Left renal cortex interstitium (tissue), 4 donors: ENCODE measurements around the gene NINL. TPM values are rescaled to one million over a fixed set of nuclear protein-coding genes. Genes with fewer than 3 reads are reported as not detected.

Experiments
- DNase-seq, 4 donors: peaks; one replicate each; pipeline ENCODE4 v3.0.0-alpha.2; 2013; ENCODE audit warnings: low read depth in 4 of 4, low spot score in 2 of 4, missing footprints in 1 of 4
- polyA plus RNA-seq, 4 donors: library from polyadenylated mRNA; unstranded; fragments of 120-200 nt; gene quantifications; one replicate each; pipeline ENCODE4 v1.2.1, GENCODE V29; 2013; ENCODE audit not compliant: insufficient read length in 4 of 4

Gene NINL
- polyA plus RNA-seq, 4 donors: 32.4 to 65.0 (median 45.4) TPM

GRCh38 chr20:25444556-25444955 lies 140.8 kb downstream of the NINL start:
- DNase-seq: no peak

GRCh38 chr20:25439328-25439727 lies 146.0 kb downstream of the NINL start:
- no peak for DNase-seq

GRCh38 chr20:25437153-25437581 lies 148.2 kb downstream of the NINL start:
- no peak for DNase-seq

- no peak for DNase-seq
Observed at GRCh38 chr20:25424536-25424935, 160.8 kb downstream of the NINL start.

GRCh38 chr20:25422032-25422431 lies 163.3 kb downstream of the NINL start:
- DNase-seq: no peak

GRCh38 chr20:25421102-25421501 lies 164.2 kb downstream of the NINL start:
- DNase-seq: no peak

GRCh38 chr20:25418776-25419175 lies 166.6 kb downstream of the NINL start:
- no peak for DNase-seq

- no peak for DNase-seq
Observed at GRCh38 chr20:25408890-25409289, 176.4 kb downstream of the NINL start.

GRCh38 chr20:25408170-25408547 lies 177.2 kb downstream of the NINL start:
- DNase-seq: no peak

- peak; percentile 70 to 90 (median 82) for DNase-seq
Observed at GRCh38 chr20:25407311-25408169, 177.8 kb downstream of the NINL start, which contains the start of gene GINS1. TSS of gene GINS1 (plus strand) at chr20:25407673. CDS start at chr20:25407821, 148 bp downstream.

Other genes with a start within 250 kb of the NINL start
- 10 to 100 TPM; 47.3 to 61.4 (median 54.6) TPM for gene ABHD12, start 194.7 kb downstream of the NINL start, polyA plus RNA-seq
- 10 to 100 TPM; 17.5 to 24.4 (median 20.9) TPM for gene GINS1, start 177.9 kb downstream of the NINL start, polyA plus RNA-seq
- 1 to 10 TPM; 5.5 to 5.9 (median 5.8) TPM for gene NANP, start 38.5 kb upstream of the NINL start, polyA plus RNA-seq
- gene ZNF337, start 111.3 kb upstream of the NINL start, polyA plus RNA-seq: 10 to 100 TPM; 21.3 to 39.8 (median 28.1) TPM